Right ventricle myocardium superior (tissue), 1 donor: ENCODE data around the gene ZNF732. TPM values are rescaled to one million over a fixed set of nuclear protein-coding genes. Genes with fewer than 3 reads are reported as not detected.
"Not testable (repeated sequence)": the region's sequence is repeated elsewhere in the genome, so short reads cannot be mapped to it uniquely, and the experiment has no call there.

Experiments
- ATAC-seq: fragments of 200-7000 bp; cut with Tn5 transposase; one replicate; pipeline ENCODE4 v1.9.1; 2020; ENCODE audit warnings: mild to moderate bottlenecking; ENCODE audit not compliant: poor library complexity
- DNase-seq: peaks from one replicate; pipeline ENCODE4 v3.0.0-alpha.2; 2020
- intact Hi-C: fragments of 100-400 bp; cut with DNase I; formaldehyde crosslinking; loops from one replicate; pipeline ENCODE4 v1.11.2; 2022
- microRNA-seq: library from miRNA; unstranded; fragments of <30 nt; microRNA quantifications from one replicate; pipeline ENCODE4 v1.2.0, GENCODE V29; 2020
- total RNA-seq: library from RNA; stranded (reverse); fragmentation: NEBNext Ultra II Directional; extraction: Animal tissue kit (Norgen Biotek cat#: 25700); gene quantifications from one replicate; pipeline ENCODE4 v1.2.1, GENCODE V29; 2021
- donor health status: DM: no; HTN: yes; CAD: no; lungs with severe emphysema.

ZNF732 gene
- total RNA-seq, 1 donor from 2014 or later, result not detected

GRCh38 chr4:271492-272103, 33.7 kb downstream of the ZNF732 start:
- DNase-seq (no peak), ATAC-seq (no peak)
- intact Hi-C loops, result no loop called here

- intact Hi-C loops, DNase-seq, ATAC-seq: not testable (repeated sequence)
These were observed 46.0 kb downstream of the ZNF732 start for GRCh38 chr4:259240-259639.

GRCh38 chr4:256492-256891, 48.8 kb downstream of the ZNF732 start:
- ATAC-seq, result no peak
- no peak for DNase-seq
- intact Hi-C loops, result no loop called here

GRCh38 chr4:253936-254756, 51.1 kb downstream of the ZNF732 start:
- DNase-seq (no peak), ATAC-seq (no peak)
- intact Hi-C loops, result no loop called here

GRCh38 chr4:252065-252601, 53.1 kb downstream of the ZNF732 start:
- intact Hi-C loops, result no loop called here
- DNase-seq (no peak), ATAC-seq (no peak)

GRCh38 chr4:244471-244870, 60.8 kb downstream of the ZNF732 start:
- intact Hi-C loops, result no loop called here
- no peak for ATAC-seq
- DNase-seq, result no peak

GRCh38 chr4:243426-243825, 61.8 kb downstream of the ZNF732 start:
- DNase-seq, result no peak
- intact Hi-C loops, result no loop called here
- no peak for ATAC-seq

GRCh38 chr4:242121-242848, 63.0 kb downstream of the ZNF732 start:
- intact Hi-C loops, result no loop called here
- DNase-seq, result peak; percentile 79
- ATAC-seq, result peak; percentile 96

- ATAC-seq, DNase-seq, intact Hi-C loops: not testable (repeated sequence)
These were observed 63.9 kb downstream of the ZNF732 start for GRCh38 chr4:241411-241810.

GRCh38 chr4:236028-236427, 69.2 kb downstream of the ZNF732 start:
- DNase-seq, result no peak
- intact Hi-C loops, result no loop called here
- no peak for ATAC-seq

- ATAC-seq (no peak), DNase-seq (no peak)
- intact Hi-C loops, result no loop called here
These were observed 71.1 kb downstream of the ZNF732 start for GRCh38 chr4:234178-234577.

GRCh38 chr4:223913-224497, 81.3 kb downstream of the ZNF732 start:
- intact Hi-C loops, result no loop called here
- DNase-seq, result no peak

More at GRCh38 chr4:223913-224497, 81.3 kb downstream of the ZNF732 start:
- ATAC-seq, result no peak

Small RNAs within 50 kb of the gene (microRNA-seq; reads per million reads assigned to microRNA genes)
- gene MIR571, result not detected

Other genes with a start within 250 kb of the ZNF732 start
- 5.8 TPM for gene ZNF718, start 181.0 kb downstream of the ZNF732 start, total RNA-seq
- gene ZNF141, start 32.3 kb upstream of the ZNF732 start, total RNA-seq, result 7.1 TPM
- gene ZNF721, start 193.7 kb upstream of the ZNF732 start, total RNA-seq, result 11.0 TPM
- gene PIGG, start 193.7 kb upstream of the ZNF732 start, total RNA-seq, result 18.4 TPM